GM23248 (cell line): ENCODE results near the gene MUSK. TPM values are rescaled to one million over a fixed set of nuclear protein-coding genes. Genes with fewer than 3 reads are reported as not detected.

Experiments
- DNase-seq: peaks from one replicate; pipeline ENCODE4 v3.0.0-alpha.2; 2015
- H2AFZ ChIP-seq: fragments of 200-600 bp; sonication (generic); 2 replicates; pipeline ENCODE4 v1.6.1; 2016; ENCODE audit warnings: antibody characterized with exemption
- H3F3A ChIP-seq: fragments of 200-600 bp; sonication (generic); 2 replicates; pipeline ENCODE4 v1.6.1; 2016; ENCODE audit warnings: mild to moderate bottlenecking, antibody characterized with exemption, mixed run types; ENCODE audit not compliant: insufficient read depth
- H3K27ac ChIP-seq: fragments of 200-600 bp; sonication (generic); 2 replicates; pipeline ENCODE4 v1.5.1; 2016; ENCODE audit warnings: mild to moderate bottlenecking
- H3K27me3 ChIP-seq: fragments of 200-600 bp; sonication (generic); replicated peaks from 2 replicates; pipeline ENCODE4 v1.6.1; 2016; ENCODE audit warnings: mild to moderate bottlenecking; ENCODE audit not compliant: insufficient read depth
- H3K36me3 ChIP-seq: fragments of 200-600 bp; sonication (generic); 2 replicates; pipeline ENCODE4 v1.6.1; 2016; ENCODE audit warnings: low read depth, mild to moderate bottlenecking
- H3K4me1 ChIP-seq: fragments of 200-600 bp; sonication (generic); 2 replicates; pipeline ENCODE4 v1.6.1; 2016; ENCODE audit warnings: mild to moderate bottlenecking; ENCODE audit not compliant: insufficient read depth
- H3K4me2 ChIP-seq: fragments of 200-600 bp; sonication (generic); one replicate; pipeline ENCODE4 v1.6.1; 2016; ENCODE audit warnings: mild to moderate bottlenecking; ENCODE audit not compliant: unreplicated experiment
- H3K4me3 ChIP-seq: fragments of 200-600 bp; sonication (generic); 2 replicates; pipeline ENCODE4 v1.5.1; 2016; ENCODE audit warnings: mild to moderate bottlenecking
- H3K79me2 ChIP-seq: fragments of 200-600 bp; sonication (generic); 2 replicates; pipeline ENCODE4 v1.6.1; 2016; ENCODE audit warnings: mild to moderate bottlenecking; ENCODE audit not compliant: insufficient read depth
- H3K9ac ChIP-seq: fragments of 200-600 bp; sonication (generic); 2 replicates; pipeline ENCODE4 v1.6.1; 2016; ENCODE audit warnings: mild to moderate bottlenecking
- H3K9me2 ChIP-seq: fragments of 200-600 bp; sonication (generic); 2 replicates; pipeline ENCODE4 v1.6.1; 2016; ENCODE audit warnings: mixed run types, mild to moderate bottlenecking, moderate library complexity; ENCODE audit not compliant: insufficient read depth
- H3K9me3 ChIP-seq: fragments of 200-600 bp; sonication (generic); one replicate; pipeline ENCODE4 v1.6.1; 2017; ENCODE audit warnings: low read depth
- H4K20me1 ChIP-seq: fragments of 200-600 bp; sonication (generic); 2 replicates; pipeline ENCODE4 v1.6.0; 2016; ENCODE audit not compliant: insufficient read depth
- EZH2 ChIP-seq: fragments of 200-600 bp; sonication (generic); IDR thresholded peaks from 2 replicates; pipeline ENCODE4 v1.6.1; 2018; ENCODE audit warnings: antibody characterized with exemption, mild to moderate bottlenecking; ENCODE audit not compliant: insufficient read depth, poor library complexity, severe bottlenecking
- EZH2phosphoT487 ChIP-seq: fragments of 200-600 bp; sonication (generic); IDR thresholded peaks from 2 replicates; pipeline ENCODE4 v1.6.1; 2018; ENCODE audit warnings: antibody characterized with exemption, moderate library complexity, mild to moderate bottlenecking, low read depth; ENCODE audit not compliant: insufficient read depth
- WGBS, 2 experiments: methylation state at CpG; one replicate each; pipeline ENCODE4 v1.1.6; 2015 to 2017; ENCODE audit warnings: low lambda C conversion rate in 2 of 2, low coverage in 1 of 2; ENCODE audit errors: missing lambda C conversion rate in 2 of 2; 5-methylcytosine and 5-hydroxymethylcytosine counted together
- in situ Hi-C: fragments of 300-500 bp; cut with MboI; formaldehyde crosslinking; loops from 2 replicates; pipeline ENCODE4 v1.15.0; 2020
- polyA plus RNA-seq: library from polyadenylated mRNA; unstranded; fragments of >200 nt; fragmentation: Nextera tagmentation; extraction: Ambion mirVana; gene quantifications from 2 replicates; pipeline ENCODE4 v1.2.1, GENCODE V29; 2016
- total RNA-seq: library from RNA; depleted of rRNA; stranded (reverse); fragments of >200 nt; shearing (Covaris generic); gene quantifications from 2 replicates; pipeline ENCODE4 v1.2.3, GENCODE V29; 2014; rRNA removed

Gene MUSK
- total RNA-seq (not detected in 2 replicates), polyA plus RNA-seq (not detected in 2 replicates)

DNA sequence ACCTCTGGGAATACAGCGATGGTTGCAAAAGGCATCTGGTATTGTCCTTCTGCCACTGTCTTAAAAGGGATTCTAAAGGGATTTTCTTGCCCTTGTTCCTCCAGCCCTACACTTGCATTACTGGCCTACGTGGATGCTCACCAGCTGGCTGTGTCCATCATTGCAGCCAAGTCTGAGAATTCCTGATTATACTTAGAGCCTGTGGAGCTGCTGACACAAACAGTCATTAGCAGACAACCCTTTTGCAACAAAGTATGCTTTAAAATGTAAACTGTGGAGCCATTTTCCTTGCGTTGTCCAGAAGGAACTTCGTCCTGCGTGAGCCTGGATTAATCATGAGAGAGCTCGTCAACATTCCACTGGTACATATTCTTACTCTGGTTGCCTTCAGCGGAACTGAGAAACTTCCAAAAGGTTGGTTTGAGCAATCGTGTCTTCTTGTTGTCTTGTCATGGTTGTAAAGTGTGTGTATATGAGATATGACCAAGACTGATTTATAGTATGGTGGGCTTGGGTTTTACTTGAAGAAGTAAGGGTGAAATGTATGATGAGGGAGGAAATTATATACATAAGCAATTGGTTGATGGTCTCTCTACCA lies at the start of gene MUSK:
Gene MUSK, plus strand, starts transcription at position 222 of the 598 bp plus-strand sequence. Its CDS starts 114 bp downstream, at position 336.
- Histone ChIP-seq H3K36me3 (no peaks in the 10 kb centered on the region), H3K27me3 (no peaks in the 10 kb centered on the region), H3K9me3 (no peaks in the 10 kb centered on the region), H2AFZ (no peak within 1 kb of the TSS), H3K9ac (no peak within 1 kb of the TSS), H3K27ac (no peak within 1 kb of the TSS), H3K4me3 (no peak within 1 kb of the TSS), H4K20me1 (no peaks in the 10 kb centered on the region), H3K79me2 (no peaks in the 10 kb centered on the region), H3K4me2 (no peak within 1 kb of the TSS), H3F3A (no peaks in the 10 kb centered on the region), H3K9me2 (no peaks in the 10 kb centered on the region), H3K4me1 (no peaks in the 10 kb centered on the region)
- no peak for DNase-seq
- 92 to 95% methylated on average over 8 of the region's 8 CpGs for WGBS, 2 experiments
- in situ Hi-C loops, result no loop called here
- no peak for TF ChIP-seq EZH2

DNA sequence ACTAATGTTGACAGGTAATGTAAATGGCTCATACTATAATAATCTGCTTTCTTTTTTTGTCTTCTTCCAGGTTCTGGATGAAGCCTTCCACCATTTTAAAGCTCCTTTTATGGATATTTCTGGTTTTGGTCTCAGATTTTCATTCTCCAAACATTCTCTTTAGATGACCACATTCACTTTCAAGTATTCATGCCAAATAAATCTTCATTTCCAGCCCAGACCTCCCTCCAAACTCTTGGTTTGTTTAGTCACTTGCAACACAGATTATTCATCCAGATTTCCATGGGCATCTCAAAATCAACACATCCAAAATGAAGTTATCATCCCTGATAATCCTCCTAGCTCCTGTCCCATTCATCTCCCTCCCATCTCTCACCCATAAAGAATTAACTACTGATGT lies 48.8 kb upstream of the MUSK start:
- Histone ChIP-seq H3K4me2 (peak overlapping the region; percentile 18), H3K9me2 (no peaks in the 10 kb centered on the region), H2AFZ (peak overlapping the region; percentile 46), H3K36me3 (no peaks in the 10 kb centered on the region), H3K27ac (0 out of 2 replicates have a peak overlapping the region, but pooled peaks have one; percentile 23), H3K79me2 (no peaks in the 10 kb centered on the region), H3K4me1 (peaks cover 28% of the 10 kb centered on the region), H3K9ac (no peak overlapping the region), H3K4me3 (no peak overlapping the region), H3F3A (peaks cover 24% of the 10 kb centered on the region), H3K27me3 (no peaks in the 10 kb centered on the region), H4K20me1 (no peaks in the 10 kb centered on the region), H3K9me3 (no peaks in the 10 kb centered on the region)
- TF ChIP-seq EZH2phosphoT487 (no peak), EZH2 (no peak)
- in situ Hi-C loops, result no loop called here
- peak; percentile 69 for DNase-seq

GRCh38 chr9:110620726-110621125 lies 47.9 kb upstream of the MUSK start:
- in situ Hi-C loops, result no loop called here
- H3K4me2 ChIP-seq, result peak overlapping the region; percentile 18
- H3K27me3 ChIP-seq, result no peaks in the 10 kb centered on the region
- H3K9me2 ChIP-seq, result no peaks in the 10 kb centered on the region
- no peak for DNase-seq
- H3K27ac ChIP-seq, result no peak overlapping the region
- 37 to 41% methylated on average over 3 of the region's 3 CpGs for whole genome bisulfite sequencing, 2 experiments
- no peaks in the 10 kb centered on the region for H3K79me2 ChIP-seq
- H4K20me1 ChIP-seq, result no peaks in the 10 kb centered on the region
- no peaks in the 10 kb centered on the region for H3K36me3 ChIP-seq
- peaks cover 18% of the 10 kb centered on the region for H3F3A ChIP-seq
- H2AFZ ChIP-seq, result no peak overlapping the region
- H3K4me1 ChIP-seq, result peaks cover 26% of the 10 kb centered on the region
- no peak overlapping the region for H3K4me3 ChIP-seq
- no peaks in the 10 kb centered on the region for H3K9me3 ChIP-seq
- H3K9ac ChIP-seq, result no peak overlapping the region
- TF ChIP-seq EZH2phosphoT487 (no peak), EZH2 (no peak)

- Histone ChIP-seq H3K9me2 (no peaks in the 10 kb centered on the region), H3K4me2 (no peak overlapping the region), H3K9ac (no peak overlapping the region), H3K9me3 (no peaks in the 10 kb centered on the region), H3F3A (peaks cover 26% of the 10 kb centered on the region), H4K20me1 (no peaks in the 10 kb centered on the region), H3K79me2 (no peaks in the 10 kb centered on the region), H3K27ac (no peak overlapping the region), H2AFZ (no peak overlapping the region), H3K36me3 (no peaks in the 10 kb centered on the region), H3K4me1 (peaks cover 37% of the 10 kb centered on the region), H3K27me3 (no peaks in the 10 kb centered on the region), H3K4me3 (no peak overlapping the region)
- 98% methylated on average over 2 of the region's 2 CpGs for WGBS, 2 experiments
- no peak for TF ChIP-seq EZH2
- TF ChIP-seq EZH2phosphoT487, result no peak
- no peak for DNase-seq
- in situ Hi-C loops, result no loop called here
These were observed 46.2 kb upstream of the MUSK start for GRCh38 chr9:110622368-110622767.
